GM19328 (cell line): ENCODE results near the gene RPTOR.
"Not testable (repeated sequence)": the region's sequence is repeated elsewhere in the genome, so short reads cannot be mapped to it uniquely, and the experiment has no call there.

Experiments
- ATAC-seq: cut with Tn5 transposase; IDR thresholded peaks from one replicate; pipeline ENCODE4 v1.9.1; 2021; ENCODE audit warnings: mild to moderate bottlenecking, moderate library complexity; ENCODE audit not compliant: unreplicated experiment

The RPTOR gene

GRCh38 chr17:80790981-80791742 is 246.5 kb downstream of the RPTOR start:
- no peak for ATAC-seq

- no peak for ATAC-seq
Measured at GRCh38 chr17:80791758-80792284, 247.2 kb downstream of the RPTOR start.

- ATAC-seq: no peak
Measured at GRCh38 chr17:80792373-80792781, 247.7 kb downstream of the RPTOR start.

GRCh38 chr17:80793421-80793820 is 248.8 kb downstream of the RPTOR start:
- no peak for ATAC-seq

GRCh38 chr17:80793851-80794267 is 249.2 kb downstream of the RPTOR start:
- no peak for ATAC-seq

GRCh38 chr17:80794281-80795089 is 249.8 kb downstream of the RPTOR start:
- ATAC-seq: no peak

GRCh38 chr17:80795090-80795580 is 250.5 kb downstream of the RPTOR start:
- no peak for ATAC-seq

GRCh38 chr17:80795754-80796153 is 251.1 kb downstream of the RPTOR start:
- no peak for ATAC-seq

- ATAC-seq: no peak
Measured at GRCh38 chr17:80796430-80796861, 251.8 kb downstream of the RPTOR start.

- ATAC-seq: not testable (repeated sequence)
Measured at GRCh38 chr17:80797222-80797621, 252.6 kb downstream of the RPTOR start.

GRCh38 chr17:80797741-80798594 is 253.3 kb downstream of the RPTOR start:
- no peak for ATAC-seq

- no peak for ATAC-seq
Measured at GRCh38 chr17:80798595-80799537, 254.2 kb downstream of the RPTOR start.

- no peak for ATAC-seq
Measured at GRCh38 chr17:80799538-80800480, 255.2 kb downstream of the RPTOR start.

GRCh38 chr17:80800481-80801391 is 256.1 kb downstream of the RPTOR start:
- ATAC-seq: no peak

GRCh38 chr17:80802626-80803450 is 258.2 kb downstream of the RPTOR start:
- ATAC-seq: no peak
